Stimulated activated CD4-positive, alpha-beta T cell treated with anti-CD3 and anti-CD28 coated beads, Interleukin-15, amount 100 ng/mL, for 24 hours (primary cell): ENCODE results near the gene MPDZ.
"Not testable (repeated sequence)": the region's sequence is repeated elsewhere in the genome, so short reads cannot be mapped to it uniquely, and the experiment has no call there.

Source experiments
- DNase-seq: peaks from one replicate; pipeline ENCODE4 v3.0.0-alpha.2; 2020

Gene MPDZ

DNA sequence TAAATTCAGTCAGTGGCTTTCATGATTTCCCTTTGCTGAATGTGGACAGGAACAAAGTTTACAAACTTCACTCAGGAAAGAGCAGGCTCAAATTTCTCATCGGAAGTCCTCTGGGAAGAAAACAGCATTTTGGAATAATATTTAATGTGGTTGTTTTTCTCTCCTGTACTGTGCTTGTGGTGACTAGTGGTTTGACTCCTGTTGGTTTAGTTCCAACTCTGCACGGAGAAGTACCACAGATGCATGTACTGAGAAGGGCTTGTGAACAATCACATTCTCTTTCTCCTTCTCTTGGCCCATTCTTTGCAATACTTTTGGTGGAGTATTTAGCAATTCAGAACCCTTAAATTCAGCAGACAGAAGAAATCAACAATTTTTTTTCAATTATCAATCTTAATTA is 13.3 kb downstream of the MPDZ start:
- DNase-seq = no peak

DNA sequence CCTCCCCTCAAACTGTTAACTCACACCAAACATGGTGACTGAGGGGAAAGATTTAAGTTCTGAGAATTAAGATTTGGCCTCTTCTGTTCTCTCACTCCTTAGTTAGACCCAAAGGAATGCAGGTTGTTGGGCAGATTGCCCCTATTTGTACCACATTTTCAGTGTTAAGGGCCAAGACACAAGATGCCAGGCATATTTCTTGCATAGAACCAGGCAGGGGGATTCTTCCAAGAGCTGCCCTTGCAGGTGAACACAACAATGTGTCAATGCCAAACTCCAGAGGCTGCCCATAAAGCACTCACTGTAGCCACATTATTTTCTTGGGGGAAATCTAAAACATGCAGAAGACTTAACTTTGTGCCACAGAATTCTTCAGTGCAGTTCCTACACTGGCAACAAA is 14.7 kb downstream of the MPDZ start:
- no peak for DNase-seq

DNA sequence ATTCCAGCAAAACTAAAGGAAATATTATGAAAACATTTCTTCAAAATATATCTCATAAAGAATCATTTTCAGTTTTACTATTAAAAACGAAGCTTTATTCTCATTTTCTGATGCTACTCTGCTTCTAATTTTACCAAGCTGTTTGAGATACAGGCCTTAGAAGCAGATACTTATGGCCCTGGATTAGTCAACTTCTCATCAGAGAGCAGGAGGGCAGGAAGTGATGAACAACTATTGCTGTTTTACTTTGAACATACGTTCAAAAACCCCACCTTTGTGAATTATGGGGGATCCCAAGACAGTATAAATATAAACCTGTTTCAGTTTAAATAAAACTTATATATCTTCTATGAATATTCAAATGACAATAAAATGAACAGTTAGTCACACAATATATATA is 16.0 kb downstream of the MPDZ start:
- no peak for DNase-seq

DNA sequence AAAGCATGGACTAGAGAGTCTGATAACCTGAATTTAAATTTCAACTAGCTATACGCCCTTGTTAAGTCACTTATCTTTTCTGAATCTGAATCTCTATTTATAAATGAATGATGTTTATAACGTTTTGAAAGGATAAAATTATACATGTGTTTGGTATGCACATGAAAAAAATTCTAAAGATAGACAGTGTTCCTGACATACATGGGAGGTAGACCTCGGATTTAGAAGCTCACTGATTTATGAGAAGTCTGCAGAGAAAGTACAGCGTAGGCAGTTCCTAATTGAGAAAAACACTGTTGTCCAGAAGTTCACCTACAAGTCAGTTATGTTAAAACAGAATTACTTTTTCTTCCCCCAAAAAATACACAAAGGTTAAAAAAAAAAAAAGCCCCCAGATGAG is 26.6 kb downstream of the MPDZ start:
- DNase-seq = no peak

DNA sequence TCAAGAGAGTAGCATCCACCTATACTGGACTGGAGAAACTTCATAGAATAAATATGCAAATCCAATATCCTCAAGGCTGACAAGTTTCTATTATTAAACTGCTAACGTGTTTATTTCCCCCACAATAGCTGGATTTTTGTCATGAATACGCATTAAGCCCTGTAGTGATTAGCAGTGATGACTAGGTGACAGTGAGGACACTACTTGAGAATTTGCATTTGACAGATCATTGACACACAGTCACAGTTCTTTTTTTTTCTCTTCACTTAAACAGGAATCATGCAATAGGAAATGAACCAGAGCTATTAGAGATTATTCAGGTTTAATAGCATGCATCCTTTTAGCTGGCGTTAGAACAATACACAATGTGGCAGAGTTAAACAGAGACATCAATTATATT is 35.3 kb downstream of the MPDZ start:
- no peak for DNase-seq

DNA sequence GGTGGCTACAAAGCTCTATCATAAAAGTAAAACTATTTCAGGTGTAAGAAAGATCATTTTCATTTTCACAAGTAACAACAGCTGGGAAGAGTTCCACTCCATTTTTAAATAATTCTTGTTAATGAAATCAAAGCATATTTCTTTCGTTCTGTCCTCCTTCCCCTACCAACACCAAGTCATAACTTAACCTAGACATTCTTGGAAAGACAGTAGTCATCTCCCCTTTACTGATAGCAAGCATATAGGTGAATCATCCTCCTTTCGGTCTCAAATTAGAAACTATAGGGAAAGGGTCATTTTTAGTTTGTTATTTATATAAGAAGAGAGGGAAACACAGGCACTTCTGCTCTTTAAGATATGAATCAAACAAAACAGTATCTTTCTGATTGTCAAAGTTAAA is 38.2 kb downstream of the MPDZ start:
- no peak for DNase-seq

DNA sequence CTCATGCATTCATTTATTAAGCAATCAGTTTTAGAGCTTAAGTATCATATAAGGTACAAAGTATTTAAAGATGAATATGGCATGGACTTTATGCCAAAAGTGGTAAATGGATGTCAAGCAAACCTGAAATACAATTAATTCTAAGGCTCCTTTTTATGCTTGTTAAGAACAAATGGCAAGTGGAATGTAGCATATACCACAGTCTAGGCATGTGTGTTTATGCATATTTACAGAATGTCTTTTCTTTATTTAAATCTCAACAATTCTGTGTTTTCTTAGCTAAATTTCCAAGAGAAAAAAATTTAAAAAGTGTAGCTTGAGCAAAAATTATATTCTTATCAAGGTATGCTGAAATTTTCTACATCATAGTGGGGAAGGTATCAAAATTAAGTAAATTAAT is 39.8 kb downstream of the MPDZ start:
- no peak for DNase-seq

DNA sequence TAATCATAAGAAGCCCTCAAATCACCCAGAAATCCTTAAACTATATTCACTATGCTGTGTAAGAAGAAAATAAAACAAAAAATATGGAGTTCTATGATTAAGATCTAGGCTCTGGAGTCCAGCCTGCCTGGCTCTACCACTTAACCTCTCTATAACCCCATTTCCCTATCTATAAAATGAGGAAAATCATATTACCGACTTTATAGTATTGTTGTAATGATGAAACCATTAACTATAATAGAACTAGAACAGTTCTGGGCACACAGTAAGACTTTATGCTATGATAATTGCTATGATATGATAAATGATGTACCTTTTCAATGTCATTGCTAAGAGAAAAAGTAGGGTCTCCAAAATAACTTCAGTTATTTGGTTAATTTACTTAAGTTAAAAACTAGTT is 40.3 kb downstream of the MPDZ start:
- DNase-seq = no peak

DNA sequence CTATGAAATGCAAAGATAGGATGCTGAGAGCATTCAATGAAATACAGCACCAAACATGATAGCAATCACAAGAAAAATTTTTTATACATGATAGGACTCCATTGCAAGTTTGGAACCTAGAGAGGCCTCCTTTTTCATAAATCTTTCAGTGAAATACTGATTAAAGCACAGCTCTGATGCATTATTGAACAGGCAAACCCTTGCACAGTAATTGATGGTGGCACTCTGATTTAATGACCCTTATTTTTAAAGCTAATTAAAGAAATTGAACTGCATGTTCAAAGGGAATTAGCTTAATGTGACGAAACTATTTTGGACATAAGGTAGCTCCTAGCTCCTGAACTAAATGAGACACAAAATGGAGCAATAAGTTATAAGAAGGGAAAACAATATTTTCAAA is 44.6 kb downstream of the MPDZ start:
- DNase-seq = no peak

DNA sequence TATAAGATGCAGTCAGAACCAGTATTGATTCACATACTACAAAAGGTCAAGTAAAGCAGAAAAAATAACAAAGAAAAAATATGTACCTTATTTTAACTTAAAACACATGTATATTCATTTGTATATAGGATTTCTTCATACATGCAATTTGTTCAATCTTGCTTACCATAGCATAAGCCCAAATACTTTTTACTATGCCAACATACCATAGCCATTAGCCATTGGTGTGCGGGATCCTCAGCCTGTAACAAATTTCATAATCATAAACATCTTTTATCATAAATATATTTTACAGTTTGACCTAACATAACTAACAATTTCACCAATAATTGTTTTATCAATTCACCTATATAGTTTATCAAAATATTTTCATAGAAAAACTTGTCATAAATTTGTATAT is 51.1 kb downstream of the MPDZ start:
- DNase-seq = no peak

DNA sequence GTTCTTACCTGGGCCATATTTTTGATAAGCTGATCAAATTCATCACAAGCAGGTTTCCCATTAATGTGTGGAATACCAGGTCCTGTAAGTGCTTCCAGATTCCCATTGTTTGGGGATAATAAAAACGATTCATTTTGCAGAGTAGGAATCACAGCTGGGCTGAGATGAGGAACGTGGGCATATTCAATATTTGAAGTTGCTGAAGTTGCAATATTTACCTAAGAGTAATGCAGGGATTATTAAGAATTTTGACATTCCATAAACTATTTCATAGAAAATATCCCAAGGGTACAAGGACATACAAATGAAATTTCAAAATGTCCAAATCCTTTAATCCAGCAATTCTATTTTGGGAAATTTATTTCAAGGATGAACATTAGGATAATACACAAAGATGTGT is 55.1 kb downstream of the MPDZ start:
- DNase-seq = no peak

DNA sequence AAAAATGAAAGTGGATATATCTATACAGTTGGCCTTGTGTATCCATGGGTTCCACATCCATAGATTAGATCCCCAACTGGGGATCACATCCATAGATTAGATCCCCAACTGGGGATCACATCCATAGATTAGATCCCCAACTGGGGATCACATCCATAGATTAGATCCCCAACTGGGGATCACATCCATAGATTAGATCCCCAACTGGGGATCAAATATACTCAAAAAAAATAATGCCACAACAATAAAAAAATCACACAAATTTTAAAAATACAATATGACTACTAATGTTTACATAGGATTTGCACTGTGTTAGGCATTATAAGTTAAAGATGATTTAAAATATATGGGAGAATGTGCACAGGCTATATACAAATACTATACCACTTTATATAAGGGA is 56.8 kb downstream of the MPDZ start:
- not testable (repeated sequence) for DNase-seq

DNA sequence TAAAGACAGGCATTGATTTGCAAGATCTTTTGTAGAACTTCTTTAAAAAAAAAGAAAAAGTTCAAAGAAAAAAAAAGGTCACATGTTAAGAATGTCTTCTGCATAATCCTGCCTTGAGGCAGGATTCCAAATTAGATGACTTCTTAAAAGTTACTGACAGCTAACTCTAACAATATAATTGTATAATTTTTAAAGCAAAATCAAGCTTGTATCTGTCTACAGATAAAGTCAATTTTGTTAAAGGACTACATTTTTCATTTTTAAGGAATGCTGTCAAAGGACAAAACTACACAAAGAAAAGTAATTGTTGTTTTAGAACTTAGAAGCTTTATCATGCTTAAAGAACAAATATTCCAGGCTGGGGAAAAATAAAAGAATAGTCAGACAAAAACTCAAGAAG is 57.8 kb downstream of the MPDZ start:
- no peak for DNase-seq

DNA sequence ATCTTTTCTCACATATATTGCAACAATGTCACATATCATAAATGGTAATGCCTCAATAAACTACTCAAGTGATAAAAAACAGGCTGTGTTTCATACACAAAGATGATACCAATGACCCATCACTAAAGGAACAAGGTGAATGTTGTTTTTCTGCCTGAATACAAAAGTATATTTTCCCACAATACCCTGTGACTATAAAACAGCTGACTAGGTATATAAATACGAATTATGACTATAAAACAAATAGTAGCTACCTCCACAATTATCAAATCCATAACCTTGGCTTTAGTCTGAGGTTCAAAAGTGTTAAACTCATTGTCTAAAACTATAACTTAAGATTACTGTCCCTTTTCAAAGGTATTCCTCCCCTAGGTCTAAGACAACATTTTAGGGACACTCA is 58.7 kb downstream of the MPDZ start:
- DNase-seq = no peak

DNA sequence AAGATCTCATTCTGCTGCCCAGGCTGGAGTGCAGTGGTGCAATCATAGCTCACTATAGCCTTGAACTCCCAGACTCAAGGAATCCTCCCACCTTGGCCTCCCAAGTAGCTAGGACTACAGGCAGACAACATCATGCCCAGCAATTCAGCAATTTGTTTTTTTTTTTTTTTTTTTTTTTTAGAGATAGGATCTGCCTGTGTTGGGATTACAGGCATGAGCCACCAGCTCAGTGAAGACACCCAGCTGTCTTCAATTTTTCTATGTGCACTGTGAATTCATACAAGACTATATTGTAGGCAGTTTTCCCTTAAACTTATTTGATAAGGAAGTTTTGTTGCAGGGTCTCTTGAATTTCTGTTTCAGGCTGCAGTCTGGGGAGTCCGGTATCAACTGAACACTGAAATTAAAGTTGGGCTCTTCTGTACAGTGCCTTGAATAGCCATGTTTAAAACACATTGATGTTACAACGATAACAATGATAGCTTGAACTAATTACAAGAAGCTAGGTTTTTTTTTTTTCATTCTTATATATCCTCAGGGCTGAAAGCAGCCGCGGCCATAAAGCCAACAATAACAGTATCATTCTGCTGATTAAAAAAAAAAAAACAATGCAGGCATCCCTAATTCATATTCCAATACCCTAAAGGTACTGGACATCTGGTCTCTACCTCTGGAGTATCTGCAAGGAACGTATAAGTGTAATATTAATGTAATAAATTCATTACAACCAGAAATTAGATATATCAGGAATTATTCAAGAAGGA is 63.5 kb downstream of the MPDZ start:
- no peak for DNase-seq

DNA sequence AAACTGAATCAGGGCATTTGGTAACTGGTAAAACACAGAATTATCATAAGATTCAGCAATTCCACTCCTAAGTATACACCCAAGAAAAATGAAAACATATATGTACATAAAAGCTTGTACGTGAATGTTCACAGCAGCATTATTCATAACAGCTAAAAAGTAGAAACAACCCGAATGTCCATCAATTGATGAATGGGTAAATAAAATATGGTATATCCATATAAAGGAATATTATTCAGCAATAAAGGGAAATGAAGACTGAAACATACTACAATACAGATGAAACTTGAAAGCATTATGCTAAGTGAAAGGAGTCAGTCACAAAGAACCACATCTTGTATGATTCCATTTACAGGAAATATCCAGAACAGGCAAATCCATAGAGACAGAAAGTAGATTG is 65.5 kb downstream of the MPDZ start:
- no peak for DNase-seq

DNA sequence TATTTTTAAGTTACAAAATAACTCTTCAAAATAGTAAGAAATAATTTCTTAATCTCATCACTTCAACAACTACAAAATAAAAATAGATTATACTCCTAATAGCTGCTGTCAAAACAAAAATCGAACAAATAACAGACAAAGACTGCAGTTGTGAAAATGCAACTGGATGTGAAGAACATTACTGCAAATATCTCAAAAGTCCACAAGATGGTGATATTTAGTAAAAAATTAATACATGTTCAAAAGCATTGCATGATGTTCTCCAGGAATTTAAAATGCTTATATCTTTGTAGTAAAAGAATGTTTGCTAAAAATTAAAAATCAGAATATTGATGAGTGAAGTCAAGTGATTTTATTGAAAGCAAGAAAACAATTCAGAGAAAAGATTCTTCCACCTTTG is 66.2 kb downstream of the MPDZ start:
- DNase-seq = no peak

DNA sequence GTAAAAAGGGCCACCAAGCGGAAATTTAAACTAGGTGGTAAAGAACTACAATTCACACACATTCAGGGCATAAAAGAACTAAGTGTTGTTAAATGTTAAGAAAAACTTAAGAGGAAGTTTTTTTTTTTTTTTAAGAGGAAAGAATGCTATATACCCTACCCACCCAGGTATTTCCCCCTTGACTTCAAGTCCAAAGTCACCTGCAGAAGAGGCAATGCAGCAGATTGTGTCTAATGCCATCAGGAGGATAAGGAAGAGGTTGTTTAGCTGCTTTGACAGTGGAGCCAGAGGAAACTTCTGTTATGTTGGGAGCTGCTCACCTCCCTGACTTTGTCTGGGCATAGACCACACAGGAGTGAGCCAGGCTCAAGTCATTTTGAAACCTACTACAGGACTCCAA is 69.2 kb downstream of the MPDZ start:
- DNase-seq = no peak

DNA sequence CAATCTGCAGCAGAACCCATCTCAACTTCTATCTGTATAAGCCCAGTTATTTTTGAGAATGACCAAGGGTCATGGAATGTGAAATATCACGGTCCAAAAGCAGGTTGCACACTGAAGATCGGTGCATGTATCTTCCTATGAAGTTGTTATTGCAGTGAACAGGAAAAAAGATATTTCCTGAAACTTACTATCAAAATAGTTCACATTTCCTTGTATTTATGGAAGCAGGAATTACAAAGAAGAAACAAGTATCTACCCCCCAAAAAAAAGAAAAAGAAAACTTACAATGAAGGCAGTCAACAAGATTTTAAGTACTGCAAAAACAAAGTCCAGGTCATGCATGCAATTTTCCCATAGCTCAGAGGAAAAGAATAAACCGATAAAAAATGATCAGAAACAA is 70.0 kb downstream of the MPDZ start:
- no peak for DNase-seq

DNA sequence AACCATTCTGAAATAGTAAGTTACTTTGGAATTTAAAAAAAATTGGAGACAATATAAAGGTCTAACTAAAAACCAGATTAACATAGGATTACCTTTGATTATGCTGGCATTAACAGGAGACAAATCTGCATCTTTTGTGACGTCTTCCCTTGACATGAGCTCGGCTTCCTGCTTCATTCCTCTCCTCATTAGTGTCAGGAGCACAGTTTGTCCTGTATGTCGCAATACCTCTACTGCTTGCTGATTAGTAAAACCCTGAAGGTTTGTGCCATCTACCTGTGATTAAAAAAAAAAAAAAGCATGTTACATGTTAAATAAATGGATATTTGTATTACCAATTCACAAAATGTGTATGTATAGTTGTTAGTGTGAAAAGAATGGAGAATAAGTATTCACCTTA is 73.7 kb downstream of the MPDZ start:
- no peak for DNase-seq

DNA sequence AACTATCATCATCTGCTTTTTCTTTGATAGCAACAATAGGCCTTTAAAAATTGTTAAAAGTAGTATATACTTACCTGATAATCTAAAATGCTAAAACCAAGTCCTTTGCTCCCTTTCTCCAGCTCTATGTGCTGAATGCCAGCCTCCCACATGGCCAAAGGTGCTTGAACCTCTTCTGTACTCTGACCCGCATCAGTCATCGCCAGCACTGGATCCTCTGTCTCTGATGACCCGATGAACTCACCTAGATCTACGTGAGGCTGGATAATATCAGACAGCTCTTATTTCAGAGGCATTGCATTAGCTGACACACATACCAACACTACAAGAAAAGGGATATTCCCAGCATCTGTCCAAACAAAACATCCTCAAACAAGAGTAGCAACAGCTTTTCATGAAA is 89.5 kb downstream of the MPDZ start:
- DNase-seq = no peak

DNA sequence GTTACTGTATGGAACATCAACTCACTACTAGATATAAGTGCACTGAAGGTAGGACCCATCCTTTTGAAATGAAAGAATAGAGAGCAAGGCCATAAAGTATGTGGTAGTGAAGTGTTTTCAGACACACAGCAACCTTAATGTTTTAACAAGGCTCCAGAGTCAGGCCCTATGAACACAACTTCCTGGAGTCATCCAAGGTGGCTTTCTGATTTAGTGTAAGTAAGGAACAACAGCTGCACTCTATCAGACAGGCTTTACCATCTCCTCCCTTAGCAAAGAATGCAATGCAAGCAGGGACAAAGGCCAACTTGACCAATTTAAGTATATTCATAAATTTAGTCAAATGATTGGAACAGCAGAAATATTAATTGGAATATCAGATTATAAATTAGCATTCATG is 90.1 kb downstream of the MPDZ start:
- DNase-seq = no peak

DNA sequence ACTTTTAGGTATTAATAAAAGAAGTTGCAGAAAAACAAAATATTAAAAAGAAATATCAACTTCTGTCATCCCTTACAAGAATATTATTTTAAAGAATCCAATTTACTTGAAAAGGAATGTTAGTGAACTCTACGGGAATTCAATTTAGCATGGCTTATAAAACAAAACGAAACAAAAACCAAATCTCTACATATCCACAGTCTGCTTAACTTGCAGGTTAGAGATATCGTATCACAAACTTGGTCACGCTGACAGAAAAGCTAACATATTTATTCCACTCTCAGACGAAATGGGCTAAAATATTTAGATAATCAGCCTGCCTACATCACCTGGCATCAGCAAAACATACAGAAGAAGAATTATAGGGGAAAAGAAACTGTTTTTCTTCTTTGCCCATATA is 92.7 kb downstream of the MPDZ start:
- no peak for DNase-seq

DNA sequence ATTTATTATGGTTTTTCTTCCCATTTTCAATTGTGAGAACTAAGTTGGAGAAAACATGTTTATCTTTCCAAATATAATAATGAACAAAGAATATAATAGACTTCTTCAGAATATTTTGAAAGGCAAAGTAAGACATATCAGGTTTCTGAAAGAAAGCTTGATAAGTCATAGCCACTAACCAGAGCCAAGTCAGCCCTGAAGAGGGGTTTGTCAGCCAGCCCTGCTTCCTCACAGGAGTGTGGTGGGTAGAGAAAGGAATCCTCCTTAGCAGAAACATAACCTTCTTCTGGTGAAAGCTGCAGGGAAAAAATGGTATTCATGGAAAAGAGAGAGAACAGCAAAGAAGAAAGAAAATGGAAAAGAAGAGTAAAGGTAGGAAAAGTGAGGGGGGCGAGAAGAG is 93.4 kb downstream of the MPDZ start:
- no peak for DNase-seq

DNA sequence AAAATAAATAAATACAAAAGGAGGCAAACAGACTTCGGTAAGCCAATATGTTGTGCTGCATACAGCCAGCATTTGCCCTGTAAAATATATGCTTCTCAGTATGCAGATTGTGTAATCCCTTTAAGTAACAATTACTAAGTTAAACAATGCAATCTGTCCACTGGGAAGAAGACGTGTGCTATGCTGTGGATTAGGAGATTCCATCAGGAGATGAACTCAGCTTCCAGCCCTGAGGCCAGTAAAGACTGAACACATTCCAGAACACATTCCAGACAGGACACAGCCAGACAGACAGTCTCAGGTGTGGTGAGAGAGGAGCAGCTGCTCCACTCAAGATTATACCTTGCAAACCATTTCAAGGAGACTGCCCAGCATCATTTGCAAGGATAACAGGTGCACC is 97.8 kb downstream of the MPDZ start:
- no peak for DNase-seq

DNA sequence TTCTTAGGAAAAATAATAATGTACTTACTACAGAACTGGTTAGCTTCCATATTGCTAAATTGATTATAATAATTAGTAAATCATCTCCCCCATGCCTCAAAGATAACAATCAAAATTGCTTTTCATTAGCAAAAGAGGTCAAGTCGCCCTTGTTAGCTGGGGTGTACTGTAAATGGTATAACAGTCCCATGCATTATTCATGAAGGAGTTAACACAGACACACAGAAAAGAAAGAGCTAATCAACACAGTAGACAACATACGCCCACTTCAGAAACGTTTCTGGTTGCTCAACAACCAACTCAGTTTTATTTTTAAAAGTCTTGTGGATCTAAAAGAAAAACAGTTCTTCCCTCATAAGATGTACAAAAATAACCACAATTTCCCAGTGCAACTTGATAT is 100.2 kb downstream of the MPDZ start:
- DNase-seq = no peak
